Measurements from ENCODE around the gene CIAPIN1.
"Not testable (repeated sequence)": the region's sequence is repeated elsewhere in the genome, so short reads cannot be mapped to it uniquely, and the experiment has no call there.

CIAPIN1 gene

DNA sequence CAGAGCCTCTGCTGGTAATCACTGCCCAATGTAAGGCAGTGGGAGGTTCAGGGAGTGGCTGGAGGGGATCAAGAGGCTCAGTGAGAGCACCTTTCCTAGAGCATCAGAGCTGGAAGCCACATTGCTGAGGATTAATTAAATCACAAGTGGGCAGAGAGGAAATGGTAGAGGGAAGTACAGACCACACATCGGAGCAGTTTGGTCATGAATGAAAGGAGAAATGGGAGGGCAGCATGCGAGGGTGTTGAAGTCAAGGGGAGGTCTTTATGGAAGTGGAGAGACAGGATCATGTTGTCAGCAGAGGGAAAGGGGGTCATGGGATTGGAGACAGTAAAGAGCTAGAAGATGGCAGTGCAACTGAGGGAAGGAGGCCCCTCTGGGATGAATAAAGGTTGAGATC lies 40.3 kb downstream of the CIAPIN1 start:
- H3K4me3 ChIP-seq (ENCODE audit: low read depth, low read length), result no peak overlapping the region
- H3K9me3 ChIP-seq, result peaks cover 2% of the 10 kb centered on the region; the same call in 1 of the 2 replicates
- DNase-seq, result no peak
- TF ChIP-seq, protein P1, sequence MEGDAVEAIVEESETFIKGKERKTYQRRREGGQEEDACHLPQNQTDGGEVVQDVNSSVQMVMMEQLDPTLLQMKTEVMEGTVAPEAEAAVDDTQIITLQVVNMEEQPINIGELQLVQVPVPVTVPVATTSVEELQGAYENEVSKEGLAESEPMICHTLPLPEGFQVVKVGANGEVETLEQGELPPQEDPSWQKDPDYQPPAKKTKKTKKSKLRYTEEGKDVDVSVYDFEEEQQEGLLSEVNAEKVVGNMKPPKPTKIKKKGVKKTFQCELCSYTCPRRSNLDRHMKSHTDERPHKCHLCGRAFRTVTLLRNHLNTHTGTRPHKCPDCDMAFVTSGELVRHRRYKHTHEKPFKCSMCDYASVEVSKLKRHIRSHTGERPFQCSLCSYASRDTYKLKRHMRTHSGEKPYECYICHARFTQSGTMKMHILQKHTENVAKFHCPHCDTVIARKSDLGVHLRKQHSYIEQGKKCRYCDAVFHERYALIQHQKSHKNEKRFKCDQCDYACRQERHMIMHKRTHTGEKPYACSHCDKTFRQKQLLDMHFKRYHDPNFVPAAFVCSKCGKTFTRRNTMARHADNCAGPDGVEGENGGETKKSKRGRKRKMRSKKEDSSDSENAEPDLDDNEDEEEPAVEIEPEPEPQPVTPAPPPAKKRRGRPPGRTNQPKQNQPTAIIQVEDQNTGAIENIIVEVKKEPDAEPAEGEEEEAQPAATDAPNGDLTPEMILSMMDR (IDR thresholded peaks at IDR 0.05; ENCODE audit: low read depth, low read length), result no peak
- no peaks in the 10 kb centered on the region for H3K27me3 ChIP-seq
- no peaks in the 10 kb centered on the region; the same call in 1 of the 2 replicates for H3K4me1 ChIP-seq
- no peaks in the 10 kb centered on the region for H3K36me3 ChIP-seq

DNA sequence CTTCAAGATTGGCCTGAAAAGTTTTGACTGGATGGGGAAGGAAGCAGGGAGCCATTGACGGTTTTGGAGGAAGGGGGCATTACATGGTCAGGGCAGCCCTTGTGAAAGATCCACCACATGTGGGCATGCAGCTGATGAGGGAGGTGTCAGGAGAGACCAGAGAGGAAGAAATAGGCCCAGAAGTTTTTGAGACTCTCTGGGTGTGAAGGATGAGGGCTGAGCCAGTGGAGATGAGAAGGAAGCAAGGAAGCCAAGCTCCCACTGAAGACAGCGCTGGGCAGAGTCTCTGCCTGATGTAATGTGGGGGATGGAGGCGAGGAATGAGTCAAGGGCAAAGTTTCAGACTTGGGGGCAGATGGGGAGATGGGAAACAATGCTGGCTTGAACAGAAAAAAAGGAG lies 42.1 kb downstream of the CIAPIN1 start:
- peaks cover 2% of the 10 kb centered on the region; the same call in 1 of the 2 replicates for H3K9me3 ChIP-seq
- no peak for DNase-seq
- TF ChIP-seq, protein P1 (IDR thresholded peaks at IDR 0.05; ENCODE audit: low read depth, low read length), result no peak
- H3K27me3 ChIP-seq, result no peaks in the 10 kb centered on the region
- no peak overlapping the region for H3K4me3 ChIP-seq (ENCODE audit: low read depth, low read length)
- no peaks in the 10 kb centered on the region for H3K36me3 ChIP-seq
- no peaks in the 10 kb centered on the region; the same call in 1 of the 2 replicates for H3K4me1 ChIP-seq

DNA sequence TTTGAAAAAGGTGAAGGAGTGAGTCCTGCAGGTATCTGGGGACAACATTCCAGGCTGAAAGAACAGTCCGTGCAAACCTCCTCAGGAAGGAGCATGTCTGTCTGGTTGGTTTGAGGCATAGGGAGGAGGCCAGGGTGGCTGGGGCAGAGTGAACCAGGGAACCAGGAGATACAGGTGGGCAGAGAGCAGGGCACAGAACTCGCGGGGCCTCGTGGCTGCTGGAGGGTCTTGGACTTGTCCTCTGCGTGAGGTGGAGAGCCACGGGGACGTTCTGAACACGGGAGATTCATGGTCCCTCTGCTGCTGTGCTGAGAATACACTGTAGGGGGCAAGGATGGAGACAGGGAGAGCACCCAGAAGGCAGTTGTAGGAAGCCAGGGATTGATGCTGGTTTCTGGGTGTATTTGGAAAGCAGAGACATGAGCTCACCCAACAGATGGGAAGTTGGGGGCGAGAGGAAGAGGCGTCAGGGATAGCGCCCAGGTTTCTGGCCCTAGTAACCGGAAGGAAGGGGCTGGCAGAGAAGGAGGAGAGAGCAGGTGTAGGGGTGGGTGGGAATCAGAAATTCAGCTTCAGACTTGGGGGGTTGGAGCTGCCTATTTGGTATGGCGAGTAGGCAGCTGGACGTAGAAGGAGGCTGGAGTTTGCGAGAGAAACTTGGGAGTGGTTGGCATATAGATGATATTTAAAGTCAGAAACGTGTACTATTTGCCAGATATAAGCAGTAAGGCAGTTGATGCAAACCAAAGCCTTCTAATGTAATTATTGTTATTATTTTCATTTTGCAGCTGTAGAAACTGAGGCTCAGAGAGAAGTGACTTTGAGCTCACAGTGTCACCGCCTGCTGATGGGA lies 43.0 kb downstream of the CIAPIN1 start, which contains the start of gene CCL17:
TSS of gene CCL17 (plus strand) at position 803 of the 853 bp plus-strand sequence. CDS start 9,166 bp downstream, outside the sequence.
- no peaks in the 10 kb centered on the region for H3K36me3 ChIP-seq
- TF ChIP-seq, protein P1 (IDR thresholded peaks at IDR 0.05; ENCODE audit: low read depth, low read length), result no peak
- no peak for DNase-seq
- H3K4me3 ChIP-seq (ENCODE audit: low read depth, low read length), result no peak within 1 kb of the TSS
- H3K9me3 ChIP-seq, result peaks cover 2% of the 10 kb centered on the region; the same call in 1 of the 2 replicates
- H3K27me3 ChIP-seq, result no peaks in the 10 kb centered on the region
- no peaks in the 10 kb centered on the region for H3K4me1 ChIP-seq

DNA sequence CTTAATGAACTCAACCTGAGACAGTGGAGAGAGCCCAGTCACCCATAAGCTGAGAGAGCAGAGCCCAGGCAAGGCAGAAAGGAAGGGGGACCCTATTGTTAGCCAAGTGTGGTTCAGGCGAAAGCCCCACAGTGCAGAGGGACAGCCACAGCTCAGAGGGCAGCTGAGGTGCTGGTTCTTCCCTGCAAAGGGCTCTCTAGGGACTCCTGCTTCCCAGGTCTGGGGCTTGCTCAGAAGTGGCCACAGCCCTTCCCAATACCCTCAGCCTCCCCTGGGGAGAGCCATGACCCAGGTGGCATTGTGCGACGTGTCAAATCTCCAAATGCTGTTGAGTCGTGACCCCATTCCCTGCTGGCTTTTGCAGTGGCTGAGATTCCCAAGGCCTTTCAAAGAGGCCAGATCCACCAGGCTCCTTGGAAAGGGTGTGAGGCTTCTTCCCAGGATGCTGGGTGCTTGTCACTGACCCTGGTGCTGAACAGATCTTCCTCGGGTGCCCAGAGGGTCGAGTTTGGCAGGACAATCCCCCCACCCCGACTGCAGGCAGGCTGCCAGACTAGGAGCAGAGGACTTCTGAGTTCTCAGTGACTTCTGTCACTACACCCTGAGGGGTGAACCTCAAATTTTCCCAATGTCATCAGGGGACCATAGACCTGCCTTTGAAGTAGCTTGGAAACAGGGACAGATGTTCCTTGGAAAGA lies 45.1 kb downstream of the CIAPIN1 start:
- DNase-seq, result no peak
- H3K9me3 ChIP-seq, result no peaks in the 10 kb centered on the region
- TF ChIP-seq, protein P1 (IDR thresholded peaks at IDR 0.05; ENCODE audit: low read depth, low read length), result no peak

DNA sequence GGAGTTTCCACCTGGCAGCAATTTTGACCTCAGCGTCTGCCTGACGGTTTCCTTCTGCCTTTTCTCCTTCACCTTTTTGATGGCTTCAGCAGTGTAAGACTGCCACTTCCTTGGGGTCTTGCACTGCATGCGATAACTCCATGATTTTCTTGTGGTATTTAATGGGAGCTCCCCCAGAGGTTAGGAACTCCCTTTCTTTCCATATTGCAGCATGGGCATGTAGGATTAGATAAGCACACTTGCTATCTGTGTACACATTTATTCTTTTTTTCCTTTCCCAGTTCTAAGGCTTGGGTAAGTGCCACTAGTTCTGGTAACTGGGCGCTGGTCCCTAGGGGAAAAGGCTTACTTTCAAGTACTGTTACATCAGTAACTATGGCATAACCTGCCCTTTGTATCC lies 49.7 kb downstream of the CIAPIN1 start:
- H3K36me3 ChIP-seq; H3K4me3 ChIP-seq (ENCODE audit: low read depth, low read length); H3K27me3 ChIP-seq; H3K9me3 ChIP-seq; DNase-seq; H3K4me1 ChIP-seq: not testable (repeated sequence)

More for the DNA sequence above, 45.1 kb downstream of the CIAPIN1 start:
- Histone ChIP-seq H3K4me3 (ENCODE audit: low read depth, low read length) (no peak overlapping the region), H3K27me3 (no peaks in the 10 kb centered on the region), H3K36me3 (no peaks in the 10 kb centered on the region), H3K4me1 (no peaks in the 10 kb centered on the region)

DNA sequence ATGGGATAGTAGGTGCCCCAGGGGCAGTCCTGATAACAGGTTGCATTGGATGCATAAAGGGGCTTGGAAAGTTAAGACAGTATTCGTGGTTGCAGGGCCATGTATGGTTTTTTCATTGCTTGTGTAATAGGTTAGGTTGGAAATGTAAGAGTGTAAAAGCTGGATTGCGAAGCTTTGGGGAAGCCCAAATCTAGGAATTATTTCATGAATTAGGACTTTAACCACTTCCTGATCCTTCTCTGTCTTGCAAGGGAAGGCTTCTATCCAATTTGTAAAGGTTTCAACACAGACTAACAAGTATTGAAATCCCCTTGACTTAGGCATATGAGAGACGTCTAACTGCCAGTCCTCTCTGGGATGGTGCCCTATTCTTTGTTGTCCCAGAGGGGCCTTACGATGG lies 50.4 kb downstream of the CIAPIN1 start:
- H3K27me3 ChIP-seq, result no peaks in the 10 kb centered on the region
- TF ChIP-seq, protein P1 (IDR thresholded peaks at IDR 0.05; ENCODE audit: low read depth, low read length), result no peak
- no peak overlapping the region for H3K4me3 ChIP-seq (ENCODE audit: low read depth, low read length)
- no peaks in the 10 kb centered on the region for H3K4me1 ChIP-seq
- no peak for DNase-seq
- no peaks in the 10 kb centered on the region for H3K36me3 ChIP-seq
- no peaks in the 10 kb centered on the region; the same call in 1 of the 2 replicates for H3K9me3 ChIP-seq
